ENCODE data around the gene ALG11.
"Not testable (repeated sequence)": the region's sequence is repeated elsewhere in the genome, so short reads cannot be mapped to it uniquely, and the experiment has no call there.

The ALG11 gene

DNA sequence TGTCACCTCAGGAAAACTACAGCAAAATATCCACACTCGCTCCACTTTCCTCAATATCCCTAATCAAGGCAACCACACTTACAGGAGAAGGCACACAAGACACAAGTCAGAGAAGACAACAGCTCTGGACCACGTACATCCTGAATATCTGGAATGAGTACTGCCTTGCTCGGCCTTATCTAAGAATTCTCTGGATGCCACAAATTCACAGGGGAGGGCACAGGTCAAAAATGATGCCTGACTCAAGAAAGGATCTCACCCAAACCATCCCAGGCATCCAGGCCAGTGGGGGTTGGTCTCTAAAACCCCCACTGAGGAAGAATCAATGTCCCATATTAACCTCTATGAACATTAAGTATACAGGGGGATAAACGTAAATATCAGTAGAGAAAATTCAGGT lies 30.8 kb upstream of the ALG11 start:
- Histone ChIP-seq H3K9ac (ENCODE audit: low read depth, low read length, poor library complexity) (no peak overlapping the region), H3K4ac (ENCODE audit: low read length) (no peak overlapping the region), H3K27ac (replicated peaks; ENCODE audit: low read length) (no peak overlapping the region), H3K4me1 (ENCODE audit: control insufficient read depth in 2 of 2, insufficient read depth in 1 of 2, low read depth in 1 of 2, low read length in 2 of 2) (peaks cover 0 to 4% of the 10 kb centered on the region in 2 donors), H3K14ac (ENCODE audit: low read length) (no peak overlapping the region), H3K18ac (ENCODE audit: low read length) (no peak overlapping the region), H2AK5ac (ENCODE audit: low read depth, low read length) (no peak overlapping the region), H3K23ac (ENCODE audit: low read depth, low read length, poor library complexity) (no peak overlapping the region), H3K27me3 (ENCODE audit: control insufficient read depth in 3 of 3, insufficient read depth in 3 of 3, low read depth in 1 of 3, low read length in 3 of 3) (no peaks in the 10 kb centered on the region), H4K91ac (ENCODE audit: low read depth, low read length, poor library complexity) (no peak overlapping the region), H4K8ac (ENCODE audit: low read depth, low read length) (no peak overlapping the region), H2BK120ac (ENCODE audit: low read depth, low read length) (no peak overlapping the region), H3K4me3 (ENCODE audit: low read length in 2 of 2) (no peak overlapping the region), H2AFZ (ENCODE audit: low read length) (no peak overlapping the region), H3K36me3 (replicated peaks in 1 of 2; ENCODE audit: control insufficient read depth in 2 of 2, insufficient read depth in 2 of 2, low read length in 2 of 2) (no peaks in the 10 kb centered on the region), H3K9me3 (replicated peaks in 1 of 2; ENCODE audit: control insufficient read depth in 2 of 2, insufficient read depth in 1 of 2, low read depth in 1 of 2, low read length in 2 of 2) (no peaks in the 10 kb centered on the region), H2BK15ac (ENCODE audit: low read length) (no peak overlapping the region), H3K79me1 (ENCODE audit: low read depth, low read length) (no peaks in the 10 kb centered on the region), H2BK12ac (ENCODE audit: low read length) (no peak overlapping the region), H2BK5ac (ENCODE audit: low read length) (no peak overlapping the region), H3K4me2 (ENCODE audit: insufficient read depth, low read length, poor library complexity, severe bottlenecking) (no peak overlapping the region)
- no peak for DNase-seq (ENCODE audit: low spot score)
- WGBS, 2 donors (ENCODE audit: extremely low coverage in 2 of 2, insufficient read length in 2 of 2, insufficient replicate concordance in 1 of 2): no CpG with 5 or more reads among the region's 4 CpGs

DNA sequence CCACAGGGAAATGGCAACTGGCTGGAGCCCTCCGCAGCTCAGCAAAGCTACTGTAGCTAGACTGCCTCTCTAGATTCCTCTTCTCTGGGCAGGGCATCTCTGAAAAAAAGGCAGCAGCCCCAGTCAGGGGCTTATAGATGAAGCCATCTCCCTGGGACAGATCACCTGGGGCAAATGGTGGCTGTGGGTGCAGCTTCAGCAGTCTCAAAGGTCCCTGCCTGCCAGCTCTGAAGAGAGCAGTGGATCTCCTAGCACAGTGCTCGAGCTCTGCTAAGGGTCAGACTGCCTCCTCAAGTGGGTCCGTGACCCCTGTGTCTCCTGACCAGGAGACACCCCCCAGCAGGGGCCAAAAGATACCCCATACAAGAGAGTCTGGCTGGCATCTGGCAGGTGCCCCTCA lies 28.9 kb upstream of the ALG11 start:
- H4K8ac ChIP-seq (ENCODE audit: low read depth, low read length); DNase-seq (ENCODE audit: low spot score); H3K27me3 ChIP-seq (ENCODE audit: control insufficient read depth in 3 of 3, insufficient read depth in 3 of 3, low read depth in 1 of 3, low read length in 3 of 3); H2AK5ac ChIP-seq (ENCODE audit: low read depth, low read length); H3K4me3 ChIP-seq (ENCODE audit: low read length in 2 of 2); H3K27ac ChIP-seq (replicated peaks; ENCODE audit: low read length); H3K9ac ChIP-seq (ENCODE audit: low read depth, low read length, poor library complexity); H3K4me1 ChIP-seq (ENCODE audit: control insufficient read depth in 2 of 2, insufficient read depth in 1 of 2, low read depth in 1 of 2, low read length in 2 of 2); H2BK5ac ChIP-seq (ENCODE audit: low read length); H3K36me3 ChIP-seq (replicated peaks in 1 of 2; ENCODE audit: control insufficient read depth in 2 of 2, insufficient read depth in 2 of 2, low read length in 2 of 2); H2BK12ac ChIP-seq (ENCODE audit: low read length); H3K79me1 ChIP-seq (ENCODE audit: low read depth, low read length); H3K4ac ChIP-seq (ENCODE audit: low read length); H3K9me3 ChIP-seq (replicated peaks in 1 of 2; ENCODE audit: control insufficient read depth in 2 of 2, insufficient read depth in 1 of 2, low read depth in 1 of 2, low read length in 2 of 2); H2BK15ac ChIP-seq (ENCODE audit: low read length); H3K18ac ChIP-seq (ENCODE audit: low read length); H2AFZ ChIP-seq (ENCODE audit: low read length); H3K4me2 ChIP-seq (ENCODE audit: insufficient read depth, low read length, poor library complexity, severe bottlenecking); H2BK120ac ChIP-seq (ENCODE audit: low read depth, low read length); H3K14ac ChIP-seq (ENCODE audit: low read length); H4K91ac ChIP-seq (ENCODE audit: low read depth, low read length, poor library complexity); H3K23ac ChIP-seq (ENCODE audit: low read depth, low read length, poor library complexity): not testable (repeated sequence)
- WGBS, 2 donors (ENCODE audit: extremely low coverage in 2 of 2, insufficient read length in 2 of 2, insufficient replicate concordance in 1 of 2): no CpG with 5 or more reads among the region's 3 CpGs

- H2AK5ac ChIP-seq (ENCODE audit: low read depth, low read length); H3K4ac ChIP-seq (ENCODE audit: low read length); H2BK5ac ChIP-seq (ENCODE audit: low read length); H3K14ac ChIP-seq (ENCODE audit: low read length); H2AFZ ChIP-seq (ENCODE audit: low read length); H2BK120ac ChIP-seq (ENCODE audit: low read depth, low read length); H4K8ac ChIP-seq (ENCODE audit: low read depth, low read length); H3K4me1 ChIP-seq (ENCODE audit: control insufficient read depth in 2 of 2, insufficient read depth in 1 of 2, low read depth in 1 of 2, low read length in 2 of 2); H3K4me3 ChIP-seq (ENCODE audit: low read length in 2 of 2); H3K4me2 ChIP-seq (ENCODE audit: insufficient read depth, low read length, poor library complexity, severe bottlenecking); H2BK12ac ChIP-seq (ENCODE audit: low read length); H3K9ac ChIP-seq (ENCODE audit: low read depth, low read length, poor library complexity); H2BK15ac ChIP-seq (ENCODE audit: low read length); DNase-seq (ENCODE audit: low spot score); H3K18ac ChIP-seq (ENCODE audit: low read length); H3K36me3 ChIP-seq (replicated peaks in 1 of 2; ENCODE audit: control insufficient read depth in 2 of 2, insufficient read depth in 2 of 2, low read length in 2 of 2); H3K27ac ChIP-seq (replicated peaks; ENCODE audit: low read length); H3K9me3 ChIP-seq (replicated peaks in 1 of 2; ENCODE audit: control insufficient read depth in 2 of 2, insufficient read depth in 1 of 2, low read depth in 1 of 2, low read length in 2 of 2); H3K23ac ChIP-seq (ENCODE audit: low read depth, low read length, poor library complexity); H4K91ac ChIP-seq (ENCODE audit: low read depth, low read length, poor library complexity); H3K27me3 ChIP-seq (ENCODE audit: control insufficient read depth in 3 of 3, insufficient read depth in 3 of 3, low read depth in 1 of 3, low read length in 3 of 3); H3K79me1 ChIP-seq (ENCODE audit: low read depth, low read length): not testable (repeated sequence)
- WGBS, 2 donors (ENCODE audit: extremely low coverage in 2 of 2, insufficient read length in 2 of 2, insufficient replicate concordance in 1 of 2): no CpG with 5 or more reads among the region's 4 CpGs
These were observed 27.3 kb upstream of the ALG11 start for GRCh38 chr13:51984904-51985303.

- Histone ChIP-seq H3K79me1 (ENCODE audit: low read depth, low read length) (no peaks in the 10 kb centered on the region), H2BK5ac (ENCODE audit: low read length) (no peak overlapping the region), H3K9ac (ENCODE audit: low read depth, low read length, poor library complexity) (no peak overlapping the region), H2AK5ac (ENCODE audit: low read depth, low read length) (no peak overlapping the region), H2BK12ac (ENCODE audit: low read length) (no peak overlapping the region), H3K9me3 (replicated peaks in 1 of 2; ENCODE audit: control insufficient read depth in 2 of 2, insufficient read depth in 1 of 2, low read depth in 1 of 2, low read length in 2 of 2) (no peaks in the 10 kb centered on the region), H3K18ac (ENCODE audit: low read length) (no peak overlapping the region), H2BK15ac (ENCODE audit: low read length) (no peak overlapping the region), H3K27me3 (ENCODE audit: control insufficient read depth in 3 of 3, insufficient read depth in 3 of 3, low read depth in 1 of 3, low read length in 3 of 3) (no peaks in the 10 kb centered on the region), H4K91ac (ENCODE audit: low read depth, low read length, poor library complexity) (no peak overlapping the region), H3K36me3 (replicated peaks in 1 of 2; ENCODE audit: control insufficient read depth in 2 of 2, insufficient read depth in 2 of 2, low read length in 2 of 2) (no peaks in the 10 kb centered on the region), H3K14ac (ENCODE audit: low read length) (no peak overlapping the region), H3K27ac (replicated peaks; ENCODE audit: low read length) (no peak overlapping the region), H3K4me1 (ENCODE audit: control insufficient read depth in 2 of 2, insufficient read depth in 1 of 2, low read depth in 1 of 2, low read length in 2 of 2) (no peaks in the 10 kb centered on the region), H3K4me2 (ENCODE audit: insufficient read depth, low read length, poor library complexity, severe bottlenecking) (no peak overlapping the region), H2AFZ (ENCODE audit: low read length) (no peak overlapping the region), H4K8ac (ENCODE audit: low read depth, low read length) (no peak overlapping the region), H2BK120ac (ENCODE audit: low read depth, low read length) (no peak overlapping the region), H3K23ac (ENCODE audit: low read depth, low read length, poor library complexity) (no peak overlapping the region), H3K4me3 (ENCODE audit: low read length in 2 of 2) (no peak overlapping the region), H3K4ac (ENCODE audit: low read length) (no peak overlapping the region)
- WGBS, 2 donors (ENCODE audit: extremely low coverage in 2 of 2, insufficient read length in 2 of 2, insufficient replicate concordance in 1 of 2): no CpG with 5 or more reads among the region's 3 CpGs
- DNase-seq (ENCODE audit: low spot score): no peak
These were observed 23.1 kb upstream of the ALG11 start for GRCh38 chr13:51988988-51989618.

Measured in neuronal stem cell (in vitro differentiated cells).